Measurements from ENCODE around the gene URB1.

DNA sequence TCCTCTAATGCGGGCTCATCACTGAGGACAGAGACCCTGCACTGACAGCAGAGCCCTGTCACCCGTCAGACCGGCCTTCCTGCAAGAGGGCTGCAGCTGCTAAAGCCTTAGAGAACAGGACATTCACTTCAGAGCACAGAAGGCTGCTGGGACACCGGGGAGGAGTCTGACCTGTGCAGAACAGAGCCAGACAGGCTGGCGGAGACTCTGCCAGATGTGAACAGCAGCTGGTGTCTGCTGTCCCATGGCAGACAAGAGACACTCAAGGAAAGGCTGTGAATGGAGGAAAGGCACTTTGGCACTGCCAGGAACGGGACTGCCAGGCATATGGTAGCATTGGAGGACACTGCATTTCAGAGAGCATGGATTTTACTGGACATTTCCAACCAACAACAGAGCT, 72.8 kb downstream of the URB1 start:
- TF ChIP-seq CTCF (IDR thresholded peaks at IDR 0.05) (no peak), POLR2A (IDR thresholded peaks at IDR 0.05) (no peak)
